RWPE1 (cell line): ENCODE measurements around the gene COL28A1.

Source experiments
- CTCF ChIA-PET: fragments of 350-600 bp; sonication (Branson Sonifier 250); formaldehyde crosslinking; extraction: SDS; loops from one replicate; lab custom pipeline; 2021; lab: Yijun Ruan, JAX
- POLR2A ChIA-PET: fragments of 400-600 bp; formaldehyde crosslinking; extraction: SDS; loops from one replicate; lab custom pipeline; 2020; ENCODE audit warnings: antibody characterized with exemption; ENCODE audit not compliant: low non-redundant PET; lab: Yijun Ruan, JAX
- DNase-seq: peaks from one replicate; pipeline ENCODE4 v3.0.0; 2012; ENCODE audit warnings: low spot score
- H3K27ac ChIP-seq: fragments of 450-650 bp; 2 replicates; pipeline ENCODE4 v1.5.1; 2017
- CTCF ChIP-seq: fragments of 450-650 bp; conservative IDR thresholded peaks from 2 replicates; pipeline ENCODE4 v1.5.1; 2017; ENCODE audit warnings: low read depth, mild to moderate bottlenecking

Gene COL28A1

DNA sequence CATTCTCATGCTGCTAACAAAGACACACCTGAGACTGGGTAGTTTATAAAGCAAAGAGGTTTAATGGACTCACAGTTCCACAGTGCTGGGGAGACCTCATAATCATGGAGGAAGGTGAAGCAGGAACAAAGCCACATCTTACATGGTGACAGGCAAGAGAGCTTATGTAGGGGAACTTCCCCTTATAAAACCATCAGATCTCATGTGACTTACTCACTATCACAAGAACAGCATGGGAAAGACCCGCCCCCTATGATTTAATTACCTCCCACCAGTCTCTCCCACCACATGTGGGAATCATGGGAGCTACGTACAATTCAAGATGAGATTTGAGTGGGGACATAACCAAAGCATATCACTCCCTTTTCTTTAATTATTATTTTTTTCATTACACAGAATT lies 16.6 kb downstream of the COL28A1 start:
- H3K27ac ChIP-seq, result no peak overlapping the region
- no peak for DNase-seq
- no peak for TF ChIP-seq CTCF
- CTCF ChIA-PET, result interaction anchor here (0.6 to 1.1 kb wide), 2 partner anchors 95 to 221 kb away, joined by 3 read pairs; no protein-coding TSS in a partner anchor
- POLR2A ChIA-PET, result no interaction called here

GRCh38 chr7:7517754-7518153 lies 17.9 kb downstream of the COL28A1 start:
- ChIA-PET POLR2A (no interaction called here), CTCF (no interaction called here)
- TF ChIP-seq CTCF, result no peak
- no peak for DNase-seq
- no peak overlapping the region for H3K27ac ChIP-seq

DNA sequence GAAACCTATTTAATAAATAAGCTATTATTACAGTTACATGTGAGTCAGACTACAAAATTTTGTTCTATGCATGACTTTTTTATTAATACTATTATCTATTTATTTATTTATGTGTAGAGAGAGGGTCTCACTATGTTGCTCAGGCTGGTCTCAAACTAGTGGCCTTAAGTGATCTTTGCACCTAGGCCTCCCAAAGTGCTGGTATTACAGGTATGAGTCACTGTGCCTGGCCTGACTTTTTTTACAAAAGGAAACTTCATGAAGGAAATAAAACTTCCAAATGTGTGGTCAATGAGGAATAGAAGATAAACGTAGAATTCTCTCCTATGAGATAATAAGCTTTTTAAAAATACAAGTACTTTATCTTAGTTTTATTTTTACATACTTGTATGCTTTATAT lies 19.0 kb downstream of the COL28A1 start:
- TF ChIP-seq CTCF, result no peak
- ChIA-PET CTCF (interaction anchor here (0.6 kb wide), 1 partner anchor 13 kb away, joined by 3 read pairs; no protein-coding TSS in a partner anchor), POLR2A (no interaction called here)
- no peak for DNase-seq
- H3K27ac ChIP-seq, result no peak overlapping the region

DNA sequence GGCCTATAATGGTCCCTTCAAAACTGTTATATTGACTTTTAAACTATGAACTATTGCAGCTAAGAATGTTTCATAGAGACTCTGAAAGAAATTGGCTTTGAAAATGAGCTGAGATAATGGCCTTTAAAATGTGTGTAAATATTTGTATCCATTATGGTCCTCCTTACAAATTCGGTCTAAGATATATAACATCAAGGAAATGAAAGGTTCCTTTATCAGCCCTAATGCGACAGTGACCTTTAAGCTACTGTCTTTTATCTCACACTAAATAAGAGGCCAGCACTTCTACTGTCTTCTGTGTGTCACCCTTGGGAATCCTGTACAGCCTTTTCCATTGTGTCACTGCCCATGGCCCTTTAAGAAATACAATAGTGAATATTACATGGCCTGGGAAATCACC lies 19.5 kb downstream of the COL28A1 start:
- H3K27ac ChIP-seq, result no peak overlapping the region
- no peak for TF ChIP-seq CTCF
- POLR2A ChIA-PET, result no interaction called here
- CTCF ChIA-PET, result interaction anchor here (0.6 kb wide), 1 partner anchor 14 kb away, joined by 3 read pairs; no protein-coding TSS in a partner anchor
- no peak for DNase-seq

DNA sequence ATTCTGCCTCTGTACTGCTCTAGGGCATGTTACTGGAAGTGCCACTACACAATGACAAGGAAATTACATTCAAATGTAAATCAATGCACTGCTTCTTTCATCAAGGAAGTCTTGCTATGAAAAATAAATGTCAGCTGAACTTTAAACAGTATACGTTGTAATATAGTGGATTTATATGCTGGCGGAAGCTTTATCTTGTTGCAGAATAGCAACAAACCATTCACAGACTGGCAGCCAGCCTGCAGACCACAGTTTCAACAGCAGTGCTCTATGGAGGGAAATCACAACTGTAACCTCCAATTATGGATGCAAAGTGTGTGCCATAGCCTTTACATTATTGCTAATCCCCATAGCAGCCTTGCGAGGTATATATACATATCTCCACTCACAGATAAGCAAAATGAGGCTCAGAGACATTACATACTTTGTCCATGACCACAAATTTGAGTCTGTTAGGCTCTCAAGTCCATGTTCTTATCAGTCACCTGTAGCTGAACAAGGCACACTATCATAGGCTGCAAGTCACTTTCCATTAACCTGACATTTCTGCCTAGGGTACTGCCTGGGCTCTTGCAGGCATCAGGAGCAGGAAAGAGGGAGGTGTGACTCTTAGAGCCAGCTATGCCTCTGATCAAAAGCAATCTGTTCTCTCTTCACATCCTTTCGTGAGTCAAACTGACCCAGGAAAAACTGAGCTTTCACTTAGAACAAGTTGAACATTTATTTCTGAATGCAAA lies 22.6 kb downstream of the COL28A1 start:
- CTCF ChIA-PET, result no interaction called here
- no peak for TF ChIP-seq CTCF
- DNase-seq, result no peak
- POLR2A ChIA-PET, result no interaction called here
- no peak overlapping the region for H3K27ac ChIP-seq

DNA sequence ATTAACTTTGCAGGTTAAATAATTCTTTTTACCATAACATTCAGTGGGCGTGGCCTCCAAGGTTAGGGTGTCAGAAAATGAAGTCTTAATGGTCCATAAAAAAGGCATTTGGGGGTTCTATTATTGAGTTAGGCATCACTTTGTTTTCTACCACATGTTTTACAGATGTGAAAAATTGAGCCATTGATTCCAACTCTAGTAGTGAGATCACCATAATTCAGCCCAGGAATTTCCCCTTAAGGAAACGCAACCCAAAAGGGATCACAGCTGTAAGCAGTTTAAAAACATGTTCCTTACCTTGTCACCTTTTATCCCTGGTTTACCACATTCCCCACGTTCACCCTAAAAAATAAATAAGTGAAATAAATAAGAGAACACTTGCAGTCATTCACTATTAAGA lies 24.9 kb downstream of the COL28A1 start:
- CTCF ChIA-PET, result interaction anchor here (0.6 kb wide), 1 partner anchor 241 kb away, joined by 4 read pairs; no protein-coding TSS in a partner anchor
- POLR2A ChIA-PET, result no interaction called here
- TF ChIP-seq CTCF, result no peak
- H3K27ac ChIP-seq, result no peak overlapping the region
- no peak for DNase-seq
